ENCODE data around the gene CISD3. TPM values are rescaled to one million over a fixed set of nuclear protein-coding genes. Genes with fewer than 3 reads are reported as not detected.
A peak's percentile ranks its signal among the peaks of the same experiment; 100 is the strongest.

Gene CISD3
- total and polyA plus RNA-seq, 2 of the 8 experiments (the other 6 are each of a cell fraction or from before 2014, with no cell fraction given), result 9.4 to 11.1 TPM

DNA sequence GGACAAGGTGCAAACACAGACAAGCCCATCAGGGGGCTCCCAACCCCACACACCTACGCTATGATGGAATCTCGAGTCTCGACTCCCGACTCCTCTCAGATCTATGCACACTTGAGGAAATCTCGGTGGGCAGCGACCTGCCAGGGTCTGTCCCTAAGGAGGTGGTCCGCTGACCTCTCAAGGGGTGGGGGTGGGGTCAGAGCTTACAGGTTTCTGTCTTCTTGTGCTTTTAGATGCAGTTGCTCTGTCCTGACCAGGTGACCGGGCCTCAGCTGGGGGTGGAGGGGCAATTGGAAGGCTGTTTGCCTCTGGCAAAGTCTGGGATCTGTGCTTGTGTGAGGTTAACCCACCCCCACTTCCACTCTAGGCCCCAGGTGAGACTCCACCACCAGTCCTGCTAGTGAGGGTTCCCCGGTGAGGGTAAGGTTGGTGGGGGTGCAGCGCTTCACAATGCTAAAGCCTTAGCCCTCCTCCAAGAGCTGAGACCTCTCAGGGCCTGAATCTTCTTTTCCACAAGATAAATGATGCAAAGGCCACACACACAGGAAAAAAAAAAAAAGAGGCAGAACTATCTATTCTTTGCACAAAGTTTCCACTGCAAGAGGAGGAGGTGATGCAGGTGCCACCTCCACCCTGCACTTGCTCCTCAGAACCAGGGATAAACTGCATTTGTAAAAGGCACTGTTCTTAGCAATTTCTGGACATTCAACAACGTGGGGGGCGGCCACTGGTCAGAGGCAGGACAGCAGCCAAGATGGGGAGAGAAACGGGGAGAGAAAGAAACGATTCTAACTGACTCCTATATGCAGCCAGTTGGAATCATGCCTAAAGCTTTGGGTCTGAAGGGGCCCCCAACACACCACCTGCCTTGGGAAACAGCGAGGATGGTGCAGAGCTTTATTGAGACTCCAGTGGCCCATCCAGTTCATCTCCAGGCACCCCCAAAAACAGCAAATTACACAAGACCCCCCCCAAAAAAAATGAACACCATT is 4.1 kb downstream of the CISD3 start:
- whole genome bisulfite sequencing, 2 experiments (ENCODE audit: extremely low coverage in 1 of 2, insufficient coverage in 1 of 2, insufficient read length in 1 of 2, insufficient replicate concordance in 2 of 2, low coverage in 1 of 2, low lambda C conversion rate in 2 of 2, missing lambda C conversion rate in 1 of 2), result 82% methylated on average over 15 of the region's 15 CpGs; no CpG with 5 or more reads in 1 of the 2 experiments

More for the DNA sequence above, 4.1 kb downstream of the CISD3 start:
- H4K20me1 ChIP-seq (replicated peaks in 1 of 2; ENCODE audit: control insufficient read depth in 1 of 2, insufficient read depth in 2 of 2, low read length in 2 of 2), result peaks cover 14 to 42% of the 10 kb centered on the region in 2 experiments
- peaks cover 2 to 23% (median 15%) of the 10 kb centered on the region in 4 experiments; a peak in 7 of 8 replicates for H3K36me3 ChIP-seq (ENCODE audit: control insufficient read depth in 2 of 4, insufficient read depth in 4 of 4, low read length in 3 of 4)
- no peak for DNase-seq (ENCODE audit: low read depth in 1 of 2, low spot score in 2 of 2)
- H3K79me1 ChIP-seq (ENCODE audit: low read depth, low read length), result no peaks in the 10 kb centered on the region
- no peak overlapping the region for H3K4ac ChIP-seq (replicated peaks; ENCODE audit: insufficient read length, low read depth, low read length)
- H2BK12ac ChIP-seq (ENCODE audit: low read depth, low read length), result no peak overlapping the region
- TF ChIP-seq, protein P1, sequence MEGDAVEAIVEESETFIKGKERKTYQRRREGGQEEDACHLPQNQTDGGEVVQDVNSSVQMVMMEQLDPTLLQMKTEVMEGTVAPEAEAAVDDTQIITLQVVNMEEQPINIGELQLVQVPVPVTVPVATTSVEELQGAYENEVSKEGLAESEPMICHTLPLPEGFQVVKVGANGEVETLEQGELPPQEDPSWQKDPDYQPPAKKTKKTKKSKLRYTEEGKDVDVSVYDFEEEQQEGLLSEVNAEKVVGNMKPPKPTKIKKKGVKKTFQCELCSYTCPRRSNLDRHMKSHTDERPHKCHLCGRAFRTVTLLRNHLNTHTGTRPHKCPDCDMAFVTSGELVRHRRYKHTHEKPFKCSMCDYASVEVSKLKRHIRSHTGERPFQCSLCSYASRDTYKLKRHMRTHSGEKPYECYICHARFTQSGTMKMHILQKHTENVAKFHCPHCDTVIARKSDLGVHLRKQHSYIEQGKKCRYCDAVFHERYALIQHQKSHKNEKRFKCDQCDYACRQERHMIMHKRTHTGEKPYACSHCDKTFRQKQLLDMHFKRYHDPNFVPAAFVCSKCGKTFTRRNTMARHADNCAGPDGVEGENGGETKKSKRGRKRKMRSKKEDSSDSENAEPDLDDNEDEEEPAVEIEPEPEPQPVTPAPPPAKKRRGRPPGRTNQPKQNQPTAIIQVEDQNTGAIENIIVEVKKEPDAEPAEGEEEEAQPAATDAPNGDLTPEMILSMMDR (IDR thresholded peaks at IDR 0.05; ENCODE audit: control extremely low read depth in 1 of 3, insufficient read depth in 1 of 3, low read depth in 1 of 3, low read length in 3 of 3), result peak; percentile 31 to 49 (median 36)
- TF ChIP-seq, protein P2, sequence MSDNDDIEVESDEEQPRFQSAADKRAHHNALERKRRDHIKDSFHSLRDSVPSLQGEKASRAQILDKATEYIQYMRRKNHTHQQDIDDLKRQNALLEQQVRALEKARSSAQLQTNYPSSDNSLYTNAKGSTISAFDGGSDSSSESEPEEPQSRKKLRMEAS (IDR thresholded peaks at IDR 0.05), result no peak
- H3K4me2 ChIP-seq (ENCODE audit: insufficient read depth in 1 of 2, low read depth in 2 of 2, low read length in 2 of 2), result no peak overlapping the region
- no peak overlapping the region for H3K56ac ChIP-seq (replicated peaks; ENCODE audit: insufficient read length, low read depth, low read length)
- no peaks in the 10 kb centered on the region for H3K9me3 ChIP-seq (ENCODE audit: insufficient read depth in 2 of 2, low read depth in 1 of 2, low read length in 1 of 2)
- peaks cover 0 to 3% of the 10 kb centered on the region in 2 experiments; a peak in 1 of 4 replicates for H3K79me2 ChIP-seq (ENCODE audit: control insufficient read depth in 1 of 2, insufficient read depth in 2 of 2, low read length in 2 of 2)
- H3K27ac ChIP-seq (ENCODE audit: low read depth, low read length), result no peak overlapping the region
- H3K23ac ChIP-seq (ENCODE audit: insufficient read length), result no peak overlapping the region
- no peak overlapping the region for H2BK15ac ChIP-seq (ENCODE audit: low read length)
- H2BK5ac ChIP-seq (ENCODE audit: low read depth, low read length), result no peak overlapping the region
- ChIA-PET CTCF (ENCODE audit: partially characterized antibody) (interaction anchor here (0.6 to 5.4 kb wide), 31 partner anchors 10 to 415 kb away, joined by 3 to 49 read pairs (median 7); partner anchors contain the start of genes EPOP and MLLT6), POLR2A (ENCODE audit: partially characterized antibody) (interaction anchor here (0.8 to 2.8 kb wide), 7 partner anchors 10 to 49 kb away, joined by 3 to 8 read pairs (median 5); partner anchors contain the start of gene PSMB3)
- H3K23me2 ChIP-seq (ENCODE audit: low read depth, low read length), result peaks cover 9% of the 10 kb centered on the region; the same call in 1 of the 2 replicates
- no peak overlapping the region for H3K14ac ChIP-seq (ENCODE audit: insufficient read length)
- H3K9ac ChIP-seq (replicated peaks in 1 of 4; ENCODE audit: extremely low read depth in 1 of 4, low read depth in 3 of 4, low read length in 3 of 4), result no peak overlapping the region
- no peak overlapping the region for H2AK5ac ChIP-seq (ENCODE audit: low read depth, low read length)
- H3K4me1 ChIP-seq (replicated peaks in 1 of 4; ENCODE audit: control insufficient read depth in 3 of 4, insufficient read depth in 4 of 4, low read length in 3 of 4), result peaks cover 0 to 14% (median 6%) of the 10 kb centered on the region in 4 experiments; a peak in 5 of 7 replicates
- H2BK120ac ChIP-seq (replicated peaks; ENCODE audit: low read depth, low read length), result no peak overlapping the region
- no peak overlapping the region for H4K91ac ChIP-seq (replicated peaks; ENCODE audit: insufficient read length, low read length)
- no peak overlapping the region for H4K5ac ChIP-seq (ENCODE audit: insufficient read length, low read depth, low read length)
- H4K8ac ChIP-seq (ENCODE audit: extremely low read depth, insufficient read depth, low read length), result no peak overlapping the region
- no peak overlapping the region for H2AFZ ChIP-seq (ENCODE audit: low read length)
- FAIRE-seq, result no peak
- H3K18ac ChIP-seq (ENCODE audit: extremely low read depth, low read length), result no peak overlapping the region
- peaks cover 0 to under 1% (median 0%) of the 10 kb centered on the region in 4 experiments; a peak in 2 of 7 replicates for H3K27me3 ChIP-seq (replicated peaks in 1 of 4; ENCODE audit: control insufficient read depth in 3 of 4, extremely low read depth in 1 of 4, insufficient read depth in 3 of 4, low read length in 3 of 4)
- no peak overlapping the region for H3K4me3 ChIP-seq (ENCODE audit: extremely low read depth in 1 of 4, insufficient read depth in 2 of 4, low read depth in 3 of 4, low read length in 4 of 4)
- no peak overlapping the region for H2BK20ac ChIP-seq (ENCODE audit: low read length)

Measured in H1 (cell line).